PC-3 (cell line): ENCODE data around the gene SPG11. TPM values are rescaled to one million over a fixed set of nuclear protein-coding genes. Genes with fewer than 3 reads are reported as not detected.
A peak's percentile ranks its signal among the peaks of the same experiment; 100 is the strongest.

Source experiments
- ATAC-seq: fragments of 200-7000 bp; cut with Tn5 transposase; 2 replicates; pipeline ENCODE4 v1.9.1; 2020; ENCODE audit warnings: mild to moderate bottlenecking, moderate library complexity
- BruUV-seq: library from RNA; stranded (reverse); fragments of 400-500 nt; replicated peaks from 2 replicates; lab custom pipeline; 2021; lab: Mats Ljungman, UMichigan
- CTCF ChIA-PET: fragments of 300-600 bp; sonication (Branson Sonifier 250); formaldehyde crosslinking; loops from one replicate; lab custom pipeline; 2022; ENCODE audit warnings: antibody characterized with exemption; lab: Charles Lee
- POLR2A ChIA-PET: fragments of 300-600 bp; sonication (Branson Sonifier 250); formaldehyde crosslinking; loops from one replicate; lab custom pipeline; 2022; ENCODE audit warnings: antibody characterized with exemption; ENCODE audit not compliant: unreplicated experiment; lab: Charles Lee
- DNase-seq: peaks from one replicate; pipeline ENCODE4 v3.0.0-alpha.2; 2015
- H2AFZ ChIP-seq: fragments of 300-600 bp; sonication (generic); 2 replicates; pipeline ENCODE4 v1.6.0; 2016; ENCODE audit warnings: antibody characterized with exemption, low read length
- H3F3A ChIP-seq: fragments of 300-600 bp; sonication (generic); one replicate; pipeline ENCODE4 v1.6.0; 2017; ENCODE audit warnings: antibody characterized with exemption, low read length, control low read depth, mild to moderate bottlenecking; ENCODE audit not compliant: unreplicated experiment
- H3K27ac ChIP-seq: fragments of 300-600 bp; sonication (generic); 2 replicates; pipeline ENCODE4 v1.5.1; 2016; ENCODE audit warnings: mild to moderate bottlenecking, low read length
- H3K27me3 ChIP-seq: fragments of 300-600 bp; sonication (generic); 2 replicates; pipeline ENCODE4 v1.6.1; 2016; ENCODE audit warnings: low read length, mixed read lengths
- H3K36me3 ChIP-seq: fragments of 300-600 bp; sonication (generic); 2 replicates; pipeline ENCODE4 v1.6.1; 2016; ENCODE audit warnings: low read depth, mixed run types, low read length, mixed read lengths
- H3K4me1 ChIP-seq: fragments of 300-600 bp; sonication (generic); 2 replicates; pipeline ENCODE4 v1.5.1; 2016; ENCODE audit warnings: low read length; ENCODE audit not compliant: insufficient read depth
- H3K4me2 ChIP-seq: fragments of 300-600 bp; sonication (generic); 2 replicates; pipeline ENCODE4 v1.6.0; 2016; ENCODE audit warnings: low read length
- H3K4me3 ChIP-seq: fragments of 300-600 bp; sonication (generic); 2 replicates; pipeline ENCODE4 v1.5.1; 2016; ENCODE audit warnings: mild to moderate bottlenecking, low read length, mixed read lengths
- H3K79me2 ChIP-seq: fragments of 300-600 bp; sonication (generic); 2 replicates; pipeline ENCODE4 v1.6.1; 2017; ENCODE audit warnings: low read length, mixed read lengths
- H3K9ac ChIP-seq: fragments of 300-600 bp; sonication (generic); 2 replicates; pipeline ENCODE4 v1.6.0; 2016; ENCODE audit warnings: mild to moderate bottlenecking, low read length
- H3K9me2 ChIP-seq: fragments of 300-600 bp; sonication (generic); replicated peaks from 2 replicates; pipeline ENCODE4 v1.6.1; 2016; ENCODE audit warnings: mixed run types, low read length, mixed read lengths
- H3K9me3 ChIP-seq: fragments of 300-600 bp; sonication (generic); 2 replicates; pipeline ENCODE4 v1.6.1; 2016; ENCODE audit warnings: low read length, mixed read lengths
- H4K20me1 ChIP-seq: fragments of 300-600 bp; sonication (generic); 2 replicates; pipeline ENCODE4 v1.6.1; 2016; ENCODE audit warnings: low read length, mixed read lengths
- EZH2 ChIP-seq: fragments of 300-600 bp; sonication (generic); IDR thresholded peaks from one replicate; pipeline ENCODE4 v1.6.1; 2017; ENCODE audit warnings: antibody characterized with exemption, mild to moderate bottlenecking, low read length; ENCODE audit not compliant: unreplicated experiment
- EZH2phosphoT487 ChIP-seq: fragments of 300-600 bp; sonication (generic); IDR thresholded peaks from 2 replicates; pipeline ENCODE4 v1.6.1; 2018; ENCODE audit warnings: mild to moderate bottlenecking, antibody characterized with exemption, low read length, borderline replicate concordance
- intact Hi-C: fragments of 100-400 bp; cut with micrococcal nuclease; formaldehyde crosslinking; loops from 2 replicates; pipeline ENCODE4 v1.9.0; 2023
- total RNA-seq: library from RNA; depleted of rRNA; stranded (reverse); fragments of >200 nt; gene quantifications from 2 replicates; pipeline ENCODE4 v1.2.3, GENCODE V29; 2014
- TF ChIP-seq, protein P1 (sequence below): fragments of 300-600 bp; sonication (generic); conservative IDR thresholded peaks from 2 replicates; pipeline ENCODE4 v1.5.1; 2017; ENCODE audit warnings: antibody characterized with exemption, low read depth, mild to moderate bottlenecking, low read length

Gene SPG11
- total RNA-seq, 1 experiment from 2014 or later = 37.2 TPM

DNA sequence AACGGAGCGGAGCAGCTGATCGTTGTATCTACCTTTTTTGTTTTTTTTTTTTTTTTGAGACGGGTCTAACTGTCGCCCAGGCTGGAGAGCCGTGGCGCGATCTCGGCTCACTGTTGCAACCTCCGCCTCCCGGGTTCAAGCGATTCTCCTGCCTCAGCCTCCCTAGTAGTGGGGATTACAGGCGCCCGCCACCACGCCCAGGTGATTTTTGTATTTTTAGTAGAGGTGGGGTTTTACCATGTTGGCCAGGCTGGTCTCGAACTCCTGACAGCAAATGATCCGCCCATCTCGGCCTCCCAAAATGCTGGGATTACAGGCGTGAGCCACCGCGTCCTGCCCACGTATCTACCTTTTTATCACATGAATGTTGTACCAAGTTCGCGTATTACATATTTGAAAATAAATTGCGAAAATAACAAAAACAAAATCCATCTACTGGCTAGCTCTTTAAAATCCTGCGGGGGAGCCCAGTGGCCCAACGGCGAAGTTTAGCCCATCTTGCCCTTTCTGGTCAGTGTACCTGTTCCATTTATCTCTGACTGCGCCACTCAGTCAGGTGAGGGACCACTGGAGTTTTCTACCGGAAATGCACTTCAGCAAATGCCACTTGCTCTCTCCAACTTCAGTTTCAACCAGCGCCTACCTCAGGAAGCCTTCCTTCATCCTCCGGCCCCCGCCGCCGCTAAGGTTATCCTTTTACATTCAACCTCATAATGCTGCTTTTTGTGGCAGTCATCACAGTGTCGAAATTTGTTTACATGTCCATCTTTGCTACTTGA lies 127.8 kb downstream of the SPG11 start:
- ChIA-PET POLR2A (no interaction called here), CTCF (no interaction called here)
- Histone ChIP-seq H4K20me1 (peaks cover 20% of the 10 kb centered on the region), H3K36me3 (peaks cover 11% of the 10 kb centered on the region), H3K4me1 (peaks cover 20% of the 10 kb centered on the region), H3K27me3 (no peaks in the 10 kb centered on the region), H3K4me2 (peak overlapping the region; percentile 94), H3K4me3 (peak overlapping the region; percentile 78), H3K9me2 (no peaks in the 10 kb centered on the region), H3K27ac (peak overlapping the region; percentile 82), H2AFZ (peak overlapping the region; percentile 75), H3F3A (no peaks in the 10 kb centered on the region), H3K9ac (peak overlapping the region; percentile 84), H3K79me2 (peaks cover 50% of the 10 kb centered on the region), H3K9me3 (no peaks in the 10 kb centered on the region)
- DNase-seq = peak; percentile 41
- TF ChIP-seq EZH2phosphoT487 (no peak), EZH2 (no peak)
- TF ChIP-seq, protein P1, sequence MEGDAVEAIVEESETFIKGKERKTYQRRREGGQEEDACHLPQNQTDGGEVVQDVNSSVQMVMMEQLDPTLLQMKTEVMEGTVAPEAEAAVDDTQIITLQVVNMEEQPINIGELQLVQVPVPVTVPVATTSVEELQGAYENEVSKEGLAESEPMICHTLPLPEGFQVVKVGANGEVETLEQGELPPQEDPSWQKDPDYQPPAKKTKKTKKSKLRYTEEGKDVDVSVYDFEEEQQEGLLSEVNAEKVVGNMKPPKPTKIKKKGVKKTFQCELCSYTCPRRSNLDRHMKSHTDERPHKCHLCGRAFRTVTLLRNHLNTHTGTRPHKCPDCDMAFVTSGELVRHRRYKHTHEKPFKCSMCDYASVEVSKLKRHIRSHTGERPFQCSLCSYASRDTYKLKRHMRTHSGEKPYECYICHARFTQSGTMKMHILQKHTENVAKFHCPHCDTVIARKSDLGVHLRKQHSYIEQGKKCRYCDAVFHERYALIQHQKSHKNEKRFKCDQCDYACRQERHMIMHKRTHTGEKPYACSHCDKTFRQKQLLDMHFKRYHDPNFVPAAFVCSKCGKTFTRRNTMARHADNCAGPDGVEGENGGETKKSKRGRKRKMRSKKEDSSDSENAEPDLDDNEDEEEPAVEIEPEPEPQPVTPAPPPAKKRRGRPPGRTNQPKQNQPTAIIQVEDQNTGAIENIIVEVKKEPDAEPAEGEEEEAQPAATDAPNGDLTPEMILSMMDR = no peak
- TSS peak; percentile 67 for BruUV-seq
- intact Hi-C loops = loop anchor here (5.0 kb wide), 1 partner anchor 108 kb away; the partner anchor contains the start of gene CTDSPL2
- ATAC-seq = no peak

DNA sequence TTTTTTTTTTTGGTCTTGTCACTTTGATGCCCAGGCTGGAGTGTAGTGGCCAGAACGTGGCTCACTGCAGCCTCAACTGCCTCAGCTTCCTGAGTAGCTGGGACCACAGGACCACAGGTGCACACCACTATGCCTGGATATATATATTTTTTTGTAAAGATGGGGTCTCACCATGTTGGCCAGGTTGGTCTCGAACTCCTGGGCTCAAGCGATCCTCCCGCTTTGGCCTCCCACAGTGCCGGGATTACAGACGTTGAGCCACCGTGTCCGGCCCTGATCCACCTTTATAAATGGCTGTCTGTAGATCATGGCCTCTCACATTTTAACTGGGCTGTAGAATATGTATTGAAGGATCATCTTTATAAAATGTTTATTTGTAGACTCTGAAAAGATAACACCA lies 128.4 kb downstream of the SPG11 start:
- H3K9ac ChIP-seq = no peak overlapping the region
- intact Hi-C loops = loop anchor here (5.0 kb wide), 1 partner anchor 108 kb away; the partner anchor contains the start of gene CTDSPL2
- H3K27me3 ChIP-seq = no peaks in the 10 kb centered on the region
- H3K27ac ChIP-seq = no peak overlapping the region
- TF ChIP-seq EZH2phosphoT487 (no peak), EZH2 (no peak)
- TF ChIP-seq, protein P1 = no peak
- H3F3A ChIP-seq = no peaks in the 10 kb centered on the region
- peaks cover 15% of the 10 kb centered on the region for H4K20me1 ChIP-seq
- H3K9me2 ChIP-seq = no peaks in the 10 kb centered on the region
- no peaks in the 10 kb centered on the region for H3K9me3 ChIP-seq
- H3K79me2 ChIP-seq = peaks cover 44% of the 10 kb centered on the region
- H3K4me3 ChIP-seq = peak overlapping the region; percentile 78; the same call in 1 of the 2 replicates
- ChIA-PET CTCF (no interaction called here), POLR2A (no interaction called here)
- no peak for DNase-seq
- H2AFZ ChIP-seq = no peak overlapping the region
- peak overlapping the region; percentile 94 for H3K4me2 ChIP-seq
- peaks cover 16% of the 10 kb centered on the region; the same call in 1 of the 2 replicates for H3K4me1 ChIP-seq
- no TSS peak for BruUV-seq
- H3K36me3 ChIP-seq = peaks cover 7% of the 10 kb centered on the region; the same call in 1 of the 2 replicates
- no peak for ATAC-seq
